OCI-LY3 (cell line): ENCODE results near the gene SPNS2.

Source experiments
- CTCF ChIP-seq: fragments of 200-600, 300-600 bp; sonication (generic); IDR thresholded peaks from 2 replicates; pipeline ENCODE4 v1.5.1; 2014; ENCODE audit warnings: antibody characterized with exemption, low read length, low read depth
- EZH2phosphoT487 ChIP-seq: fragments of 200-600 bp; shearing (Covaris generic); IDR thresholded peaks from 2 replicates; pipeline ENCODE4 v1.6.1; 2018; ENCODE audit warnings: antibody characterized with exemption, mixed run types, low read depth

- TF ChIP-seq CTCF, result no peak
- no peak for TF ChIP-seq EZH2phosphoT487
Observed at GRCh38 chr17:4483012-4483840, 15.5 kb upstream of the SPNS2 start.
